Glutamatergic neuron (in vitro differentiated cells): ENCODE results near the gene PRKCQ. TPM values are rescaled to one million over a fixed set of nuclear protein-coding genes. Genes with fewer than 3 reads are reported as not detected.
"Not testable (repeated sequence)": the region's sequence is repeated elsewhere in the genome, so short reads cannot be mapped to it uniquely, and the experiment has no call there.

Experiments used
- DNase-seq: peaks from one replicate; pipeline ENCODE4 v3.0.0; 2022
- H3K27ac Mint-ChIP-seq: one replicate; pipeline ENCODE4 v1.8.0; 2020; ENCODE audit warnings: mild to moderate bottlenecking, mixed read lengths, inconsistent platforms; ENCODE audit not compliant: unreplicated experiment
- H3K27me3 Mint-ChIP-seq: one replicate; pipeline ENCODE4 v1.8.0; 2020; ENCODE audit warnings: mild to moderate bottlenecking, moderate library complexity, mixed read lengths, inconsistent platforms; ENCODE audit not compliant: unreplicated experiment
- H3K36me3 Mint-ChIP-seq: one replicate; pipeline ENCODE4 v1.8.0; 2020; ENCODE audit warnings: mild to moderate bottlenecking, mixed read lengths, inconsistent platforms; ENCODE audit not compliant: unreplicated experiment
- H3K4me1 Mint-ChIP-seq: one replicate; pipeline ENCODE4 v1.8.0; 2020; ENCODE audit warnings: mild to moderate bottlenecking, low read depth, mixed read lengths, inconsistent platforms; ENCODE audit not compliant: unreplicated experiment
- H3K4me3 Mint-ChIP-seq: one replicate; pipeline ENCODE4 v1.8.0; 2020; ENCODE audit warnings: mild to moderate bottlenecking, mixed read lengths, inconsistent platforms; ENCODE audit not compliant: unreplicated experiment
- H3K9me3 Mint-ChIP-seq: one replicate; pipeline ENCODE4 v1.8.0; 2020; ENCODE audit warnings: mild to moderate bottlenecking, moderate library complexity, mixed read lengths, inconsistent platforms; ENCODE audit not compliant: unreplicated experiment
- CTCF ChIP-seq: fragments of 200-600 bp; sonication (generic); IDR thresholded peaks from one replicate; pipeline ENCODE4 v1.5.0; 2021; ENCODE audit not compliant: partially characterized antibody, unreplicated experiment
- total RNA-seq: library from RNA; stranded (reverse); fragmentation: NEBNext Ultra II Directional; extraction: Animal tissue kit (Norgen Biotek cat#: 25700); gene quantifications from one replicate; pipeline ENCODE4 v1.2.1, GENCODE V29; 2021; ENCODE audit not compliant: unreplicated experiment

The PRKCQ gene
- total RNA-seq, 1 donor from 2014 or later: 1.3 TPM

DNA sequence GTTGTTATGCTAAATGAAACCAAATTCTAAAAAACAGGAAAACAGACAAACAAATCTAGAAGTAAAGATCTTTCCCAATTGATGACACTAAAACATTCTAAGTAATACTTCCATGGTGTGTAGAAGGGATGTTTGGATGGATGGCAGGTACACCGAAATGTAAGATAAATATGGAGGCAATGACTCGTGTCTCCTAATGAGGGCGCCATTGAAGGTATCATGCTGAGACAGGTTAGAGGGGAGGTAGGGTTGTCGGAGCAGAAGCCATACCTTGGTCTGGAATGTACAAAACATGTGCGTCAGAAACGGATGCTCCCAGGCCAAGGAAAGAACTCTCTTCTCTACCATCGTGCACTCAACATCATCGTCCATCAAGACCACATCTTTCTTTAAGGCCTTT lies 101.4 kb downstream of the PRKCQ start:
- Mint-ChIP-seq H3K27ac (no peak overlapping the region), H3K4me1 (no peaks in the 10 kb centered on the region), H3K27me3 (no peaks in the 10 kb centered on the region), H3K9me3 (no peaks in the 10 kb centered on the region), H3K36me3 (no peaks in the 10 kb centered on the region), H3K4me3 (no peak overlapping the region)
- TF ChIP-seq CTCF: no peak
- no peak for DNase-seq

DNA sequence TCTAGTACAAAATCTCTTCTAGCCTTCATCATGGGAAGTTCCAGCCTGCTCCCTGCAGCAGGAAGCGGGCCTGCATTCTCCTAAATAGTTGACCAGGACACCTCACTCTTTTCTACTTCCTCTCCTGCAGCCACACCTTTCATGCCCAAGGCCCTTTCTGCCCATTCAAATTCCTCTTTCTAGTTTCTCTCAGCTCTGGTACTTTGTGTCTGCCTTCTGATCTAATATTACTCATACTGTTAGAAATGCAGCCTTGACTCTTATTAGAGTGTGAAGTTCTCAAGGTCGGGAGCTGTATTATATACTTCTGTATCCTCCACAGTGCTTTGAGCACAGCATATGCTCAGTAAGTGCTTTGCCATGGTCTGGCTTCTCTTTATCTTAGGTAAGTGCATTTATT lies 103.1 kb downstream of the PRKCQ start:
- no peak for DNase-seq
- H3K4me3 Mint-ChIP-seq: no peak overlapping the region
- TF ChIP-seq CTCF: no peak
- no peaks in the 10 kb centered on the region for H3K4me1 Mint-ChIP-seq
- no peaks in the 10 kb centered on the region for H3K9me3 Mint-ChIP-seq
- H3K27me3 Mint-ChIP-seq: no peaks in the 10 kb centered on the region
- no peak overlapping the region for H3K27ac Mint-ChIP-seq
- H3K36me3 Mint-ChIP-seq: no peaks in the 10 kb centered on the region

GRCh38 chr10:6474871-6475270 lies 105.2 kb downstream of the PRKCQ start:
- Mint-ChIP-seq H3K9me3 (no peaks in the 10 kb centered on the region), H3K27ac (no peak overlapping the region), H3K4me3 (no peak overlapping the region), H3K27me3 (no peaks in the 10 kb centered on the region), H3K4me1 (no peaks in the 10 kb centered on the region), H3K36me3 (no peaks in the 10 kb centered on the region)
- no peak for DNase-seq
- TF ChIP-seq CTCF: no peak

- H3K9me3 Mint-ChIP-seq: no peaks in the 10 kb centered on the region
- DNase-seq: no peak
- H3K36me3 Mint-ChIP-seq: no peaks in the 10 kb centered on the region
- no peaks in the 10 kb centered on the region for H3K4me1 Mint-ChIP-seq
- no peak overlapping the region for H3K27ac Mint-ChIP-seq
- H3K4me3 Mint-ChIP-seq: no peak overlapping the region
- H3K27me3 Mint-ChIP-seq: no peaks in the 10 kb centered on the region
- TF ChIP-seq CTCF: no peak
Observed at GRCh38 chr10:6473901-6474370, 106.1 kb downstream of the PRKCQ start.

DNA sequence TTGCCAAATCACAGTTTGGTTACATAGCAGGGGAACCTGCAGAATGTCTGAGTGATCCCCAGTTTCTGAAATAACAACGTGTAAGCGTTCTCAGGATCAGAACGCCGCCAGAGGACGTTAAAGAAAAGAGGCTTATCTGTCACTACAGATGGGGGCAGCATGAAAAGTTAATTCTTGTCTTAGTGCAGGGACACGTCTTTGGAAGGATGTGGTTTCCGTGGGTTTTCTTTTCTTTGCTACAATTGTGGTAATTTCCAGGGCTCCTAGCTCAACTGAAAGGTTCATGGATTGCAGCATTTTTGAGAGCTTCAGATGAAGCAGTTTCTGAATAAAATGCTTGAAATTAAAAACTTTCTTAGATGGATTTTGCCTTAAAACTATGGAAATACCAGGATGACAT lies 106.6 kb downstream of the PRKCQ start:
- no peak overlapping the region for H3K27ac Mint-ChIP-seq
- H3K9me3 Mint-ChIP-seq: no peaks in the 10 kb centered on the region
- no peak overlapping the region for H3K4me3 Mint-ChIP-seq
- no peaks in the 10 kb centered on the region for H3K36me3 Mint-ChIP-seq
- no peak for DNase-seq
- TF ChIP-seq CTCF: no peak
- no peaks in the 10 kb centered on the region for H3K4me1 Mint-ChIP-seq
- no peaks in the 10 kb centered on the region for H3K27me3 Mint-ChIP-seq

DNA sequence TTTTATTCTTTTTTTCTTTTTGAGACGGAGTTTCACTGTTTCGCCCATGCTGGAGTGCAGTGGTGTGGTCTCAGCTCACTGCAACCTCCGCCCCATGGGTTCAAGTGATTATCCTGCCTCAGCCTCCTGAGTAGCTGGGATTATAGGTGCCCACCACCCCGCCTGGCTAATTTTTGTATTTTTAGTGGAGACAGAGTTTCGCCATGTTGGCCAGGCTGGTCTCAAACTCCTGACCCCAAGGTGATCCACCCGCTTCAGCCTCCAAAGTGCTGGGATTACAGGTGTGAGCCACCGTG lies 107.4 kb downstream of the PRKCQ start:
- H3K9me3 Mint-ChIP-seq, H3K27me3 Mint-ChIP-seq, H3K4me1 Mint-ChIP-seq, DNase-seq, H3K4me3 Mint-ChIP-seq, H3K27ac Mint-ChIP-seq, H3K36me3 Mint-ChIP-seq: not testable (repeated sequence)
